GM18511 (cell line): ENCODE measurements around the gene RPL3.

Source experiments
- ATAC-seq: cut with Tn5 transposase; IDR thresholded peaks from one replicate; pipeline ENCODE4 v1.9.1; 2021; ENCODE audit warnings: mild to moderate bottlenecking, moderate library complexity; ENCODE audit not compliant: unreplicated experiment

RPL3 gene

GRCh38 chr22:39317775-39318506 is 1.5 kb downstream of the RPL3 start:
- no peak for ATAC-seq

- ATAC-seq, result no peak
Measured at GRCh38 chr22:39317084-39317774, 2.2 kb downstream of the RPL3 start.

- ATAC-seq, result no peak
Measured at GRCh38 chr22:39316440-39317083, 2.9 kb downstream of the RPL3 start.

- ATAC-seq, result no peak
Measured at GRCh38 chr22:39315389-39315788, 4.0 kb downstream of the RPL3 start.

GRCh38 chr22:39314251-39314971 is 5.0 kb downstream of the RPL3 start:
- ATAC-seq, result no peak

- ATAC-seq, result no peak
Measured at GRCh38 chr22:39313258-39314001, 6.0 kb downstream of the RPL3 start.

GRCh38 chr22:39312410-39312809 is 7.0 kb downstream of the RPL3 start:
- no peak for ATAC-seq

GRCh38 chr22:39311592-39312400 is 7.6 kb downstream of the RPL3 start:
- no peak for ATAC-seq

GRCh38 chr22:39309881-39310714 is 9.3 kb downstream of the RPL3 start:
- ATAC-seq, result no peak

GRCh38 chr22:39309364-39309861 is 10.0 kb downstream of the RPL3 start:
- ATAC-seq, result no peak

- no peak for ATAC-seq
Measured at GRCh38 chr22:39308614-39309363, 10.6 kb downstream of the RPL3 start.

- no peak for ATAC-seq
Measured at GRCh38 chr22:39306456-39307361, 12.7 kb downstream of the RPL3 start.

GRCh38 chr22:39303892-39304671 is 15.3 kb downstream of the RPL3 start:
- ATAC-seq, result no peak

- no peak for ATAC-seq
Measured at GRCh38 chr22:39303358-39303757, 16.1 kb downstream of the RPL3 start.

- ATAC-seq, result no peak
Measured at GRCh38 chr22:39302431-39302960, 16.9 kb downstream of the RPL3 start.

- no peak for ATAC-seq
Measured at GRCh38 chr22:39301926-39302325, 17.5 kb downstream of the RPL3 start.
